IPS-20b (cell line): ENCODE measurements around the gene ANKS1A.
A peak's percentile ranks its signal among the peaks of the same experiment; 100 is the strongest.

Experiments
- H3K27ac ChIP-seq: one replicate; pipeline ENCODE4 v1.5.1; 2013; ENCODE audit warnings: low read length
- H3K27me3 ChIP-seq: 2 replicates; pipeline ENCODE4 v1.6.1; 2013; ENCODE audit warnings: mild to moderate bottlenecking, low read length, inconsistent platforms; ENCODE audit not compliant: insufficient read depth
- H3K36me3 ChIP-seq: 2 replicates; pipeline ENCODE4 v1.6.1; 2013; ENCODE audit warnings: low read depth, mild to moderate bottlenecking, inconsistent platforms, low read length, moderate library complexity; ENCODE audit not compliant: insufficient read depth
- H3K4me1 ChIP-seq: 2 replicates; pipeline ENCODE4 v1.6.1; 2013; ENCODE audit warnings: mild to moderate bottlenecking, control low read depth, inconsistent platforms, low read length, moderate library complexity; ENCODE audit not compliant: insufficient read depth
- H3K4me3 ChIP-seq: 2 replicates; pipeline ENCODE4 v1.5.1; 2013; ENCODE audit warnings: mild to moderate bottlenecking, low read length, inconsistent platforms
- H3K9ac ChIP-seq: 2 replicates; pipeline ENCODE4 v1.6.1; 2013; ENCODE audit warnings: low read depth, mild to moderate bottlenecking, inconsistent platforms, low read length, moderate library complexity
- H3K9me3 ChIP-seq: 2 replicates; pipeline ENCODE4 v1.6.1; 2013; ENCODE audit warnings: mild to moderate bottlenecking, low read depth, low read length, inconsistent platforms; ENCODE audit not compliant: insufficient read depth

Gene ANKS1A

GRCh38 chr6:35028781-35029769, 140.0 kb downstream of the ANKS1A start:
- Histone ChIP-seq H3K27ac (no peak overlapping the region), H3K4me1 (peaks cover 35% of the 10 kb centered on the region), H3K4me3 (no peak overlapping the region), H3K36me3 (no peaks in the 10 kb centered on the region), H3K9me3 (no peaks in the 10 kb centered on the region), H3K27me3 (no peaks in the 10 kb centered on the region), H3K9ac (no peak overlapping the region)

GRCh38 chr6:35030099-35030498, 141.0 kb downstream of the ANKS1A start:
- Histone ChIP-seq H3K9ac (no peak overlapping the region), H3K27ac (no peak overlapping the region), H3K27me3 (no peaks in the 10 kb centered on the region), H3K4me3 (no peak overlapping the region), H3K4me1 (peaks cover 31% of the 10 kb centered on the region), H3K36me3 (no peaks in the 10 kb centered on the region), H3K9me3 (no peaks in the 10 kb centered on the region)

GRCh38 chr6:35031611-35032529, 142.8 kb downstream of the ANKS1A start:
- Histone ChIP-seq H3K36me3 (no peaks in the 10 kb centered on the region), H3K9ac (no peak overlapping the region), H3K4me1 (peaks cover 30% of the 10 kb centered on the region), H3K27ac (no peak overlapping the region), H3K4me3 (no peak overlapping the region), H3K27me3 (no peaks in the 10 kb centered on the region), H3K9me3 (no peaks in the 10 kb centered on the region)

- Histone ChIP-seq H3K9me3 (no peaks in the 10 kb centered on the region), H3K36me3 (no peaks in the 10 kb centered on the region), H3K27ac (no peak overlapping the region), H3K9ac (no peak overlapping the region), H3K4me3 (no peak overlapping the region), H3K27me3 (no peaks in the 10 kb centered on the region), H3K4me1 (peaks cover 36% of the 10 kb centered on the region)
These were observed 144.6 kb downstream of the ANKS1A start for GRCh38 chr6:35033683-35034082.

GRCh38 chr6:35034411-35035191, 145.5 kb downstream of the ANKS1A start:
- H3K9ac ChIP-seq: no peak overlapping the region

GRCh38 chr6:35035481-35036030, 146.5 kb downstream of the ANKS1A start:
- Histone ChIP-seq H3K36me3 (no peaks in the 10 kb centered on the region; the same call in 1 of the 2 replicates), H3K27me3 (no peaks in the 10 kb centered on the region), H3K4me3 (no peak overlapping the region), H3K27ac (no peak overlapping the region), H3K9ac (peak overlapping the region; percentile 5; the same call in 1 of the 2 replicates), H3K4me1 (peaks cover 36% of the 10 kb centered on the region), H3K9me3 (no peaks in the 10 kb centered on the region)

More at GRCh38 chr6:35034411-35035191, 145.5 kb downstream of the ANKS1A start:
- H3K36me3 ChIP-seq: no peaks in the 10 kb centered on the region
- H3K27me3 ChIP-seq: no peaks in the 10 kb centered on the region
- no peaks in the 10 kb centered on the region for H3K9me3 ChIP-seq
- peaks cover 36% of the 10 kb centered on the region for H3K4me1 ChIP-seq
- H3K27ac ChIP-seq: no peak overlapping the region
- no peak overlapping the region for H3K4me3 ChIP-seq

GRCh38 chr6:35036059-35036827, 147.2 kb downstream of the ANKS1A start:
- no peaks in the 10 kb centered on the region; the same call in 1 of the 2 replicates for H3K36me3 ChIP-seq
- peak overlapping the region; percentile 5; the same call in 1 of the 2 replicates for H3K9ac ChIP-seq
- H3K27ac ChIP-seq: peak overlapping the region; percentile 62
- no peaks in the 10 kb centered on the region for H3K27me3 ChIP-seq
- H3K9me3 ChIP-seq: no peaks in the 10 kb centered on the region
- H3K4me3 ChIP-seq: no peak overlapping the region
- H3K4me1 ChIP-seq: peaks cover 36% of the 10 kb centered on the region

GRCh38 chr6:35036828-35037663, 148.0 kb downstream of the ANKS1A start:
- Histone ChIP-seq H3K9me3 (no peaks in the 10 kb centered on the region), H3K4me1 (peaks cover 37% of the 10 kb centered on the region), H3K36me3 (peaks cover 3% of the 10 kb centered on the region; the same call in 1 of the 2 replicates), H3K27me3 (no peaks in the 10 kb centered on the region), H3K27ac (peak overlapping the region; percentile 62), H3K4me3 (peak overlapping the region; percentile 41), H3K9ac (peak overlapping the region; percentile 46; the same call in 1 of the 2 replicates)

GRCh38 chr6:35037664-35038038, 148.6 kb downstream of the ANKS1A start:
- Histone ChIP-seq H3K36me3 (peaks cover 3% of the 10 kb centered on the region; the same call in 1 of the 2 replicates), H3K27me3 (no peaks in the 10 kb centered on the region), H3K9ac (peak overlapping the region; percentile 46; the same call in 1 of the 2 replicates), H3K4me3 (peak overlapping the region; percentile 20), H3K4me1 (peaks cover 43% of the 10 kb centered on the region), H3K27ac (peak overlapping the region; percentile 35), H3K9me3 (no peaks in the 10 kb centered on the region)
